ENCODE results near the gene CARD19. TPM values are rescaled to one million over a fixed set of nuclear protein-coding genes. Genes with fewer than 3 reads are reported as not detected.

The CARD19 gene
- total RNA-seq, 1 donor from 2014 or later = 35.8 TPM

GRCh38 chr9:93120846-93121315 lies 24.9 kb downstream of the CARD19 start:
- Mint-ChIP-seq H3K4me3 (ENCODE audit: unreplicated experiment) (no peak overlapping the region), H3K9me3 (ENCODE audit: unreplicated experiment) (no peaks in the 10 kb centered on the region), H3K27ac (ENCODE audit: unreplicated experiment) (no peak overlapping the region), H3K4me1 (ENCODE audit: unreplicated experiment) (peaks cover 11% of the 10 kb centered on the region), H3K27me3 (ENCODE audit: unreplicated experiment) (no peaks in the 10 kb centered on the region), H3K36me3 (ENCODE audit: unreplicated experiment) (peaks cover 5% of the 10 kb centered on the region)
- no peak for DNase-seq (ENCODE audit: extremely low spot score, unreplicated experiment)
- TF ChIP-seq, protein P1, sequence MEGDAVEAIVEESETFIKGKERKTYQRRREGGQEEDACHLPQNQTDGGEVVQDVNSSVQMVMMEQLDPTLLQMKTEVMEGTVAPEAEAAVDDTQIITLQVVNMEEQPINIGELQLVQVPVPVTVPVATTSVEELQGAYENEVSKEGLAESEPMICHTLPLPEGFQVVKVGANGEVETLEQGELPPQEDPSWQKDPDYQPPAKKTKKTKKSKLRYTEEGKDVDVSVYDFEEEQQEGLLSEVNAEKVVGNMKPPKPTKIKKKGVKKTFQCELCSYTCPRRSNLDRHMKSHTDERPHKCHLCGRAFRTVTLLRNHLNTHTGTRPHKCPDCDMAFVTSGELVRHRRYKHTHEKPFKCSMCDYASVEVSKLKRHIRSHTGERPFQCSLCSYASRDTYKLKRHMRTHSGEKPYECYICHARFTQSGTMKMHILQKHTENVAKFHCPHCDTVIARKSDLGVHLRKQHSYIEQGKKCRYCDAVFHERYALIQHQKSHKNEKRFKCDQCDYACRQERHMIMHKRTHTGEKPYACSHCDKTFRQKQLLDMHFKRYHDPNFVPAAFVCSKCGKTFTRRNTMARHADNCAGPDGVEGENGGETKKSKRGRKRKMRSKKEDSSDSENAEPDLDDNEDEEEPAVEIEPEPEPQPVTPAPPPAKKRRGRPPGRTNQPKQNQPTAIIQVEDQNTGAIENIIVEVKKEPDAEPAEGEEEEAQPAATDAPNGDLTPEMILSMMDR (IDR thresholded peaks at IDR 0.05) = no peak

DNA sequence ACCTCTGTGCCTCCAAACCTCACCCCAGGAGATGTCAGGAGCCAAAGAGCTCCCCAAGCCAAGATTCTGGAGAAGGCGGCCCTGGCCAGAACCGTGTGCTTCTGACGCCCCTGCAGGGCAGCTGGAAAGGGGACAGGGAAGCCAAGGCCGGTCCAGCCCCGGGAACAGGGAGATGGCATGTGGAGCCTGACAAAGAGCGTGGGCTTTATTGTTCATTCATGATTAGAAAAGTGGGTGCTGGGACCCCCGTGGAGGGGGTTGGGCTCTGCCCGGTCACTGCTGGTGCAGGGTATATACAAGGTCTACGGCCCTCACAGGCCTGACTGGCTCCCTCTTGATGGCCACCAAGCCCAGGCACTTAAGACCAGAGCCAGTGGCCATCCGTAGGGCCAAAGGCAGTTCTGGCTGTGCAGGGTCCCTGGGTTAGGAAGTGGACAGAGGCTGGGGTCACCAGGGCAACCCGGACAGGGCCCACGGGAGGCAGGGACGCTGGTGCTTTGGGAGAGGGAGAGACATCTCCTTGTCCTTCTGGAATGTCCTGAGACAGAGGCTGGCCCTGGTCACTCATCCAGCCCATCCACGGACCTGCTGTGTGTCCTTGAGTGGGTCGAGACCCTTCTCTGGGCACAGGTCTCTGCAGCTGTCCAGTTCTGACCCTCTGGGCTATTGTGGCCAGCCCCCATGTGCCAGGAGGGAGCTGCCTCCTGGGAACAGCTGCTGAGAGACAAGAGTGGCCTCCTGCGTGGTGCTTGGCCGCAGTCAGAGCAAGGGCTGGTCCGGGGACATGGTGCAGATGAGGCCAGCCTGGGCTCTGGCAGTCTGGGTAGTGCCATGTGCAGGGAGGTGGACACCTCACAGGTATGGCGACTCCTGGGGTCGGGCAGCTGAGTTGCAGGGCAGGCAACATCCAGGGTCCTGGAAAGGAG lies 25.6 kb downstream of the CARD19 start:
- H3K27ac Mint-ChIP-seq (ENCODE audit: unreplicated experiment) = no peak overlapping the region
- H3K27me3 Mint-ChIP-seq (ENCODE audit: unreplicated experiment) = no peaks in the 10 kb centered on the region
- no peak for DNase-seq (ENCODE audit: extremely low spot score, unreplicated experiment)
- H3K4me1 Mint-ChIP-seq (ENCODE audit: unreplicated experiment) = peaks cover 17% of the 10 kb centered on the region
- H3K4me3 Mint-ChIP-seq (ENCODE audit: unreplicated experiment) = no peak overlapping the region
- no peaks in the 10 kb centered on the region for H3K9me3 Mint-ChIP-seq (ENCODE audit: unreplicated experiment)
- TF ChIP-seq, protein P1 (IDR thresholded peaks at IDR 0.05) = no peak
- H3K36me3 Mint-ChIP-seq (ENCODE audit: unreplicated experiment) = peaks cover 5% of the 10 kb centered on the region

DNA sequence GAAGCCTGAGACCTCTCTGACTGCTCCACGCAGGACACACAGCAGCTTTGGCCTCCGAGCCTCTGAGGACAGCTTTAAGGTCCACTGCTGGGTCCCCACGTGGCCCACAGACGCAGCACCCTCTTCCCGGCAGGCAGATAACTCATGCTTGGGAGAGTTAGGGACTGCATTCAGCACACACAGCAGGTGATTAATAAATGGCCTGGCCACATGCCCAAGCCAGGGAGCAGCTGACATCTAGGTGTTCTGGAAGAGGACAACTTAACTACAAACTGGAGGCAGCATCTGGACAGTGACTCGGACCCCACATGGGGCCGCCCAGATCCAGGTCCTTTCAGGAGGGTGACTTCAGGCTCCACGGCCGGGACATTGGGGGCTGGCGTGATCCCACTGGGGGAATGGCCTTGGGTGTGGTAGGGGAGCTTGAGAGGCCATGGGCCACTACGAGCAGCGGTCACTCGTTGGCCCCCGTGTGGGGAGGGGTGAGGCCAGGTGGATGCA lies 26.8 kb downstream of the CARD19 start:
- no peak for DNase-seq (ENCODE audit: extremely low spot score, unreplicated experiment)
- Mint-ChIP-seq H3K4me1 (ENCODE audit: unreplicated experiment) (peaks cover 29% of the 10 kb centered on the region), H3K4me3 (ENCODE audit: unreplicated experiment) (no peak overlapping the region), H3K36me3 (ENCODE audit: unreplicated experiment) (peaks cover 5% of the 10 kb centered on the region), H3K27me3 (ENCODE audit: unreplicated experiment) (no peaks in the 10 kb centered on the region), H3K27ac (ENCODE audit: unreplicated experiment) (no peak overlapping the region), H3K9me3 (ENCODE audit: unreplicated experiment) (no peaks in the 10 kb centered on the region)
- TF ChIP-seq, protein P1 (IDR thresholded peaks at IDR 0.05) = no peak

DNA sequence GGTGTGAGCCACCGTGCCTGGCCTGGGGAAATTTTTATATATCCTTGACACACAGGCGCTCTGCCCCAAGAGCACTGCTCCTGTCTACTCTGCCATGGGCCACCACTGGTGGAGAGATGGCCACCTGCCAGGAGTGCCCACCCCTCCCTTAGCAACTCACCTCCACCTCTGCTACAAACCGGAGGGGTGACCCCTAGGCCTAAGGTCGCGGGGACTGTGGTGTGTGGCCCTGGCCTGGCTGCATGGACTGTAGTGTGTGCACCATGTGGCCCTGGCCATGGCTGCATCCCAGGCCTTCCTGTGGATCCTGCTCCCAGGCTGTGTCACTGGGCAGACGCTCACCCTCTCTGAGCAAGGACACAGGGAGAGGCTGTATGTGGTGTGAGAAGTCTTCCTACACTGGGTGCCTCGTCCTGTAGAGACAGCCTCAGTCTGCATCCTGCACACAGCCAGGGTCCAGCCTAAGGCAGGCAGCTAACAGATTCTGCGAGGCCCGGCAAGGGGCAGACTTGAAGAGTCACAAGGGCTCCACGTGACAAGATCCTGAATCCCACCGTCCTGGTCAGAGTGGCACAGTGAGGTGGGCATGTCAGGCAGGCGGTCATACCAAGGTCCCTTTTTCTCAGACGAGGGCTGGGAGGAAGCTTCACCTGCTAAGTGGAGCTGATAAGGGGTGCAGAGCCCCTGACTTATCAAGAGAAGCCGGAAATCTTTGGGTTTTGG lies 27.7 kb downstream of the CARD19 start:
- TF ChIP-seq, protein P1 (IDR thresholded peaks at IDR 0.05) = no peak
- DNase-seq (ENCODE audit: extremely low spot score, unreplicated experiment) = no peak
- no peaks in the 10 kb centered on the region for H3K27me3 Mint-ChIP-seq (ENCODE audit: unreplicated experiment)
- H3K36me3 Mint-ChIP-seq (ENCODE audit: unreplicated experiment) = peaks cover 5% of the 10 kb centered on the region
- no peak overlapping the region for H3K27ac Mint-ChIP-seq (ENCODE audit: unreplicated experiment)
- peaks cover 35% of the 10 kb centered on the region for H3K4me1 Mint-ChIP-seq (ENCODE audit: unreplicated experiment)
- no peaks in the 10 kb centered on the region for H3K9me3 Mint-ChIP-seq (ENCODE audit: unreplicated experiment)
- no peak overlapping the region for H3K4me3 Mint-ChIP-seq (ENCODE audit: unreplicated experiment)

- peaks cover 36% of the 10 kb centered on the region for H3K4me1 Mint-ChIP-seq (ENCODE audit: unreplicated experiment)
- peaks cover 5% of the 10 kb centered on the region for H3K36me3 Mint-ChIP-seq (ENCODE audit: unreplicated experiment)
Observed at GRCh38 chr9:93124793-93125192, 28.8 kb downstream of the CARD19 start.

More at GRCh38 chr9:93124793-93125192, 28.8 kb downstream of the CARD19 start:
- Mint-ChIP-seq H3K27ac (ENCODE audit: unreplicated experiment) (no peak overlapping the region), H3K27me3 (ENCODE audit: unreplicated experiment) (no peaks in the 10 kb centered on the region), H3K9me3 (ENCODE audit: unreplicated experiment) (no peaks in the 10 kb centered on the region), H3K4me3 (ENCODE audit: unreplicated experiment) (no peak overlapping the region)
- TF ChIP-seq, protein P1 (IDR thresholded peaks at IDR 0.05) = no peak
- no peak for DNase-seq (ENCODE audit: extremely low spot score, unreplicated experiment)
